HepG2 (cell line): ENCODE results near the gene RASGRP4. TPM values are rescaled to one million over a fixed set of nuclear protein-coding genes. Genes with fewer than 3 reads are reported as not detected.

ENCODE experiments used
- AFF4 ChIP-seq: sonication (generic); formaldehyde crosslinking; IDR thresholded peaks from 2 replicates; pipeline ENCODE4 v1.4.0; 2020; ENCODE audit warnings: missing genetic modification reagents
- CC2D1A ChIP-seq: sonication (generic); formaldehyde crosslinking; IDR thresholded peaks from 2 replicates; pipeline ENCODE4 v1.8.1; 2023; ENCODE audit warnings: mild to moderate bottlenecking, missing genetic modification reagents
- DRAP1 ChIP-seq: IDR thresholded peaks from 2 replicates; pipeline ENCODE4 v1.6.1; 2016; ENCODE audit warnings: missing genetic modification reagents, missing compliant biosample characterization
- FOXM1 ChIP-seq: sonication (generic); formaldehyde crosslinking; IDR thresholded peaks from 2 replicates; pipeline ENCODE4 v1.5.0; 2020; ENCODE audit warnings: missing genetic modification reagents
- FUBP1 ChIP-seq: sonication (generic); formaldehyde crosslinking; IDR thresholded peaks from 2 replicates; pipeline ENCODE4 v1.5.1; 2020; ENCODE audit warnings: missing genetic modification reagents, mild to moderate bottlenecking, borderline replicate concordance
- IKZF4 ChIP-seq: sonication (generic); formaldehyde crosslinking; IDR thresholded peaks from 2 replicates; pipeline ENCODE4 v1.5.1; 2020; ENCODE audit warnings: borderline replicate concordance, mild to moderate bottlenecking, low read depth, missing genetic modification reagents; ENCODE audit errors: not compliant biosample characterization
- JUNB ChIP-seq: sonication (generic); formaldehyde crosslinking; IDR thresholded peaks from 2 replicates; pipeline ENCODE4 v1.8.0; 2022; ENCODE audit warnings: missing genetic modification reagents, mild to moderate bottlenecking, borderline replicate concordance
- KLF12 ChIP-seq: sonication (generic); formaldehyde crosslinking; IDR thresholded peaks from 2 replicates; pipeline ENCODE4 v1.4.0; 2020; ENCODE audit warnings: missing genetic modification reagents, borderline replicate concordance
- KLF6 ChIP-seq: IDR thresholded peaks from 2 replicates; pipeline ENCODE4 v1.8.0; 2016; ENCODE audit warnings: missing biosample characterization, missing genetic modification reagents
- MEIS2 ChIP-seq: sonication (generic); formaldehyde crosslinking; IDR thresholded peaks from 2 replicates; pipeline ENCODE4 v1.9.0; 2021; ENCODE audit warnings: mild to moderate bottlenecking, missing genetic modification reagents
- MTF2 ChIP-seq: sonication (generic); formaldehyde crosslinking; IDR thresholded peaks from 2 replicates; pipeline ENCODE4 v1.5.0; 2020; ENCODE audit warnings: missing genetic modification reagents, borderline replicate concordance
- NFRKB ChIP-seq: fragments of 450-650 bp; IDR thresholded peaks from 2 replicates; pipeline ENCODE4 v1.6.1; 2017
- NKX3-1 ChIP-seq: sonication (generic); formaldehyde crosslinking; IDR thresholded peaks from 2 replicates; pipeline ENCODE4 v1.5.0; 2020; ENCODE audit warnings: missing genetic modification reagents
- NR2F1 ChIP-seq, 2 experiments: fragments of 450-650 bp in 1 of 2; formaldehyde crosslinking in 1 of 2; IDR thresholded peaks; 2 replicates each; pipeline versions ENCODE4 v1.5.0 to v1.6.1; 2016 to 2020; ENCODE audit warnings: mild to moderate bottlenecking in 1 of 2, missing compliant biosample characterization in 1 of 2, missing genetic modification reagents in 1 of 2, moderate library complexity in 1 of 2
- REL ChIP-seq: sonication (generic); formaldehyde crosslinking; conservative IDR thresholded peaks from 2 replicates; pipeline ENCODE4 v1.8.0; 2022; ENCODE audit warnings: mild to moderate bottlenecking, missing genetic modification reagents, moderate library complexity
- SRF ChIP-seq: IDR thresholded peaks from 2 replicates; pipeline ENCODE4 v1.6.1; 2011; ENCODE audit warnings: mild to moderate bottlenecking, low read depth, low read length, moderate library complexity
- THYN1 ChIP-seq: sonication (generic); formaldehyde crosslinking; IDR thresholded peaks from 2 replicates; pipeline ENCODE4 v1.8.1; 2023; ENCODE audit warnings: low read depth, mild to moderate bottlenecking, moderate library complexity, missing genetic modification reagents, borderline replicate concordance
- ZBTB7B ChIP-seq: sonication (generic); formaldehyde crosslinking; IDR thresholded peaks from 2 replicates; pipeline ENCODE4 v1.4.0; 2020; ENCODE audit warnings: missing genetic modification reagents
- ZFAT ChIP-seq: sonication (generic); formaldehyde crosslinking; conservative IDR thresholded peaks from 2 replicates; pipeline ENCODE4 v1.8.1; 2023; ENCODE audit warnings: missing genetic modification reagents, inconsistent platforms
- ZNF337 ChIP-seq: sonication (generic); formaldehyde crosslinking; IDR thresholded peaks from 2 replicates; pipeline ENCODE4 v1.5.1; 2020; ENCODE audit warnings: missing genetic modification reagents, low read depth, mild to moderate bottlenecking, borderline replicate concordance
- ZNF704 ChIP-seq: sonication (generic); formaldehyde crosslinking; IDR thresholded peaks from 2 replicates; pipeline ENCODE4 v1.8.1; 2023; ENCODE audit warnings: mild to moderate bottlenecking, inconsistent platforms, moderate library complexity, missing genetic modification reagents, borderline replicate concordance
- ZNF709 ChIP-seq: sonication (generic); formaldehyde crosslinking; IDR thresholded peaks from 2 replicates; pipeline ENCODE4 v1.5.0; 2020; ENCODE audit warnings: mild to moderate bottlenecking, missing genetic modification reagents
- ZNF790 ChIP-seq: sonication (generic); formaldehyde crosslinking; IDR thresholded peaks from 2 replicates; pipeline ENCODE4 v1.8.0; 2022; ENCODE audit warnings: missing genetic modification reagents, mild to moderate bottlenecking, borderline replicate concordance
- polyA plus RNA-seq, 8 experiments: library from polyadenylated mRNA; depleted of rRNA in 3 of 8; stranded (reverse) in 7 of 8; unstranded in 1 of 8; fragments of >200 nt; fragmentation: Illumina TruSeq in 4 of 8; extraction: Trizol in 4 of 8; gene quantifications; 2 replicates each; pipeline versions ENCODE4 v1.2.1 to v1.2.3, GENCODE V29; 2011 to 2016; ENCODE audit warnings: low read depth in 4 of 8, missing spikeins in 1 of 8, mixed read lengths in 1 of 8; ENCODE audit not compliant: insufficient read depth in 1 of 8
- total RNA-seq, 5 experiments: library from RNA; depleted of rRNA; stranded (reverse); fragments of >200 nt; fragmentation: Illumina TruSeq; extraction: Trizol; gene quantifications; 2 replicates each; pipeline ENCODE4 v1.2.3, GENCODE V29; 2016; ENCODE audit warnings: low read depth in 1 of 5

RASGRP4 gene
- total and polyA plus RNA-seq, 2 of the 13 experiments (the other 11 are each of a cell fraction or from before 2014, with no cell fraction given), result not detected

- no peak for TF ChIP-seq NKX3-1
- peak; percentile 72; the same call in 1 of the 2 replicates for TF ChIP-seq MEIS2 (CRISPR knock-in tag)
- no peak for TF ChIP-seq ZNF337 (CRISPR knock-in tag)
- TF ChIP-seq FOXM1 (CRISPR knock-in tag), result no peak
- peak; percentile 66 for TF ChIP-seq KLF6 (CRISPR knock-in tag)
- TF ChIP-seq ZNF790, result peak; percentile 75; the same call in 1 of the 2 replicates
- 0 out of 2 replicates have a peak, but pooled peaks have one; percentile 58 for TF ChIP-seq ZNF704
- TF ChIP-seq JUNB, result no peak
- TF ChIP-seq ZBTB7B (CRISPR knock-in tag), result peak; percentile 35; the same call in 1 of the 2 replicates
- no peak for TF ChIP-seq IKZF4
- no peak for TF ChIP-seq FUBP1
- TF ChIP-seq ZFAT, result no peak
- TF ChIP-seq SRF, result no peak
- TF ChIP-seq ZNF709 (CRISPR knock-in tag), result peak; percentile 62; the same call in 1 of the 2 replicates
- TF ChIP-seq THYN1, result no peak
- no peak for TF ChIP-seq CC2D1A (CRISPR knock-in tag)
- no peak for TF ChIP-seq REL (CRISPR knock-in tag)
- 0 out of 2 replicates have a peak, but pooled peaks have one; percentile 45 for TF ChIP-seq AFF4 (CRISPR knock-in tag)
- TF ChIP-seq KLF12 (CRISPR knock-in tag), result no peak
- TF ChIP-seq MTF2 (CRISPR knock-in tag), result no peak
- peak; percentile 88 for TF ChIP-seq DRAP1 (CRISPR knock-in tag)
- no peak for TF ChIP-seq NFRKB
- TF ChIP-seq NR2F1 (CRISPR knock-in tag; IDR thresholded peaks at IDR 0.05), result no peak
Observed at GRCh38 chr19:38374332-38375097, 51.5 kb downstream of the RASGRP4 start, which contains the start of gene PSMD8 (continued).
